HUES6 (cell line): ENCODE data around the gene TBATA.

Source experiments
- H3K27ac ChIP-seq: 2 replicates; pipeline ENCODE4 v1.7.0; 2013; ENCODE audit warnings: low read depth, mild to moderate bottlenecking, low read length, inconsistent platforms
- H3K27me3 ChIP-seq: 2 replicates; pipeline ENCODE4 v1.6.1; 2013; ENCODE audit warnings: low read length; ENCODE audit not compliant: control insufficient read depth, insufficient read depth
- H3K36me3 ChIP-seq: 2 replicates; pipeline ENCODE4 v1.6.1; 2013; ENCODE audit warnings: low read length; ENCODE audit not compliant: control insufficient read depth, insufficient read depth
- H3K4me1 ChIP-seq: 2 replicates; pipeline ENCODE4 v1.6.1; 2013; ENCODE audit warnings: low read length; ENCODE audit not compliant: control insufficient read depth, insufficient read depth
- H3K4me3 ChIP-seq: 2 replicates; pipeline ENCODE4 v1.5.1; 2013; ENCODE audit warnings: low read depth, low read length
- H3K9ac ChIP-seq: one replicate; pipeline ENCODE4 v1.6.1; 2013; ENCODE audit warnings: mild to moderate bottlenecking, low read length
- H3K9me3 ChIP-seq: 2 replicates; pipeline ENCODE4 v1.6.1; 2013; ENCODE audit warnings: low read depth, low read length; ENCODE audit not compliant: control insufficient read depth, insufficient read depth

TBATA gene

GRCh38 chr10:70822076-70822820 is 37.1 kb upstream of the TBATA start:
- H3K27me3 ChIP-seq: no peaks in the 10 kb centered on the region
- no peak overlapping the region for H3K9ac ChIP-seq
- H3K4me1 ChIP-seq: no peaks in the 10 kb centered on the region; the same call in 1 of the 2 replicates
- H3K36me3 ChIP-seq: peaks cover 42% of the 10 kb centered on the region
- no peaks in the 10 kb centered on the region for H3K9me3 ChIP-seq
- H3K4me3 ChIP-seq: no peak overlapping the region
- no peak overlapping the region for H3K27ac ChIP-seq

- Histone ChIP-seq H3K27me3 (no peaks in the 10 kb centered on the region), H3K4me1 (no peaks in the 10 kb centered on the region; the same call in 1 of the 2 replicates), H3K9ac (no peak overlapping the region), H3K9me3 (no peaks in the 10 kb centered on the region), H3K4me3 (no peak overlapping the region), H3K36me3 (peaks cover 39% of the 10 kb centered on the region), H3K27ac (no peak overlapping the region)
Measured at GRCh38 chr10:70820976-70821750, 36.0 kb upstream of the TBATA start.

- no peaks in the 10 kb centered on the region for H3K9me3 ChIP-seq
- H3K4me3 ChIP-seq: peak overlapping the region; percentile 97
- H3K27ac ChIP-seq: peak overlapping the region; percentile 77; the same call in 1 of the 2 replicates
- H3K9ac ChIP-seq: peak overlapping the region; percentile 83
- H3K27me3 ChIP-seq: no peaks in the 10 kb centered on the region
- H3K4me1 ChIP-seq: peaks cover 5% of the 10 kb centered on the region; the same call in 1 of the 2 replicates
- peaks cover 31% of the 10 kb centered on the region for H3K36me3 ChIP-seq
Measured at GRCh38 chr10:70816220-70816894, 31.2 kb upstream of the TBATA start.

GRCh38 chr10:70815504-70816219 is 30.5 kb upstream of the TBATA start, which contains the start of gene SGPL1:
SGPL1 (plus strand) TSS chr10:70815948; CDS start chr10:70816854, 906 bp downstream.
- H3K36me3 ChIP-seq: peaks cover 26% of the 10 kb centered on the region
- peak within 1 kb of the TSS; percentile 97 for H3K4me3 ChIP-seq
- H3K4me1 ChIP-seq: peaks cover 5% of the 10 kb centered on the region; the same call in 1 of the 2 replicates
- no peaks in the 10 kb centered on the region for H3K9me3 ChIP-seq
- no peaks in the 10 kb centered on the region for H3K27me3 ChIP-seq
- peak within 1 kb of the TSS; percentile 77; the same call in 1 of the 2 replicates for H3K27ac ChIP-seq
- peak within 1 kb of the TSS; percentile 83 for H3K9ac ChIP-seq

GRCh38 chr10:70814126-70814525 is 28.9 kb upstream of the TBATA start:
- Histone ChIP-seq H3K27me3 (no peaks in the 10 kb centered on the region), H3K27ac (no peak overlapping the region), H3K4me1 (peaks cover 11% of the 10 kb centered on the region), H3K9me3 (no peaks in the 10 kb centered on the region), H3K36me3 (peaks cover 11% of the 10 kb centered on the region), H3K4me3 (no peak overlapping the region), H3K9ac (no peak overlapping the region)

- Histone ChIP-seq H3K36me3 (peaks cover 6% of the 10 kb centered on the region; the same call in 1 of the 2 replicates), H3K27me3 (no peaks in the 10 kb centered on the region), H3K4me3 (no peak overlapping the region), H3K9me3 (no peaks in the 10 kb centered on the region), H3K27ac (no peak overlapping the region), H3K4me1 (peaks cover 11% of the 10 kb centered on the region), H3K9ac (no peak overlapping the region)
Measured at GRCh38 chr10:70812814-70813213, 27.6 kb upstream of the TBATA start.

- H3K4me1 ChIP-seq: peaks cover 17% of the 10 kb centered on the region
- H3K4me3 ChIP-seq: no peak overlapping the region
- H3K9me3 ChIP-seq: no peaks in the 10 kb centered on the region
- no peak overlapping the region for H3K9ac ChIP-seq
- H3K36me3 ChIP-seq: no peaks in the 10 kb centered on the region
- H3K27ac ChIP-seq: no peak overlapping the region
- no peaks in the 10 kb centered on the region for H3K27me3 ChIP-seq
Measured at GRCh38 chr10:70811881-70812280, 26.7 kb upstream of the TBATA start.

GRCh38 chr10:70810967-70811366 is 25.8 kb upstream of the TBATA start:
- H3K27ac ChIP-seq: no peak overlapping the region

GRCh38 chr10:70809726-70810125 is 24.5 kb upstream of the TBATA start:
- Histone ChIP-seq H3K27me3 (no peaks in the 10 kb centered on the region), H3K36me3 (no peaks in the 10 kb centered on the region), H3K9ac (no peak overlapping the region), H3K4me1 (peaks cover 16% of the 10 kb centered on the region), H3K4me3 (no peak overlapping the region), H3K9me3 (no peaks in the 10 kb centered on the region), H3K27ac (peak overlapping the region; percentile 17; the same call in 1 of the 2 replicates)

More at GRCh38 chr10:70810967-70811366, 25.8 kb upstream of the TBATA start:
- no peaks in the 10 kb centered on the region for H3K9me3 ChIP-seq
- peaks cover 21% of the 10 kb centered on the region for H3K4me1 ChIP-seq
- H3K4me3 ChIP-seq: no peak overlapping the region
- H3K36me3 ChIP-seq: no peaks in the 10 kb centered on the region
- no peaks in the 10 kb centered on the region for H3K27me3 ChIP-seq
- no peak overlapping the region for H3K9ac ChIP-seq

GRCh38 chr10:70809011-70809611 is 23.9 kb upstream of the TBATA start:
- peaks cover 16% of the 10 kb centered on the region for H3K4me1 ChIP-seq
- no peak overlapping the region for H3K9ac ChIP-seq
- no peaks in the 10 kb centered on the region for H3K27me3 ChIP-seq
- H3K27ac ChIP-seq: peak overlapping the region; percentile 17; the same call in 1 of the 2 replicates
- H3K36me3 ChIP-seq: no peaks in the 10 kb centered on the region
- no peak overlapping the region for H3K4me3 ChIP-seq
- no peaks in the 10 kb centered on the region for H3K9me3 ChIP-seq
